Stimulated activated naive CD8-positive, alpha-beta T cell treated with anti-CD3 and anti-CD28 coated beads, Interleukin-15, Interleukin-2, amounts not matched to agents 100 ng/mL and 50 ng/mL, for 24 hours (primary cell): ENCODE results near the gene PPIP5K1.
"Not testable (repeated sequence)": the region's sequence is repeated elsewhere in the genome, so short reads cannot be mapped to it uniquely, and the experiment has no call there.

Experiments used
- H3K27ac Mint-ChIP-seq: one replicate; pipeline ENCODE4 v1.8.0; 2021; ENCODE audit warnings: mild to moderate bottlenecking, mixed read lengths
- H3K27me3 Mint-ChIP-seq: one replicate; pipeline ENCODE4 v1.8.0; 2021; ENCODE audit warnings: mixed read lengths
- H3K36me3 Mint-ChIP-seq: one replicate; pipeline ENCODE4 v1.8.0; 2021; ENCODE audit warnings: low read depth, mixed read lengths
- H3K4me1 Mint-ChIP-seq: one replicate; pipeline ENCODE4 v1.8.0; 2021; ENCODE audit warnings: low read depth, mixed read lengths
- H3K4me3 Mint-ChIP-seq: one replicate; pipeline ENCODE4 v1.8.0; 2021; ENCODE audit warnings: mild to moderate bottlenecking, mixed read lengths
- H3K9me3 Mint-ChIP-seq: one replicate; pipeline ENCODE4 v1.8.0; 2021; ENCODE audit warnings: mixed read lengths

Gene PPIP5K1

DNA sequence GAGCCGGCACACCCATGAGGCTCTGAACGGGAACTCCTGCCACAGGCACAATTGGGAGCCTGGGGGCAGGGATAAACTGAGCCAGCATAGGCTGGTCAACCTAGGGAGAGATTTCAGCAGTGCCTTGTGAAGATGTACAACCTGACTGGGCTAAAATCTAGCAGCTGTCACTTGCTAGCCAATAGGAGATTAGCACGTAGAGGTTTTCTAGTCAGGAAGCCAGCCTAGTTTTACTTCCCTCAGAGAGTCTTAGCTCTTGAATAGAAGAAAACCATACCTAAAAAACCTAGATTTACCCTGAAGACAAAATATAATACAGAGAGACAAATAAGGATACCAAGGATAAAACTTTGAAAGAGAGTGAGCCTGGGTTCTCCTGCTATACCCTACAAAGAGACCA is 27.3 kb downstream of the PPIP5K1 start:
- H3K9me3 Mint-ChIP-seq, H3K27ac Mint-ChIP-seq, H3K4me3 Mint-ChIP-seq, H3K4me1 Mint-ChIP-seq, H3K27me3 Mint-ChIP-seq: not testable (repeated sequence)
- peaks cover 11% of the 10 kb centered on the region for H3K36me3 Mint-ChIP-seq

DNA sequence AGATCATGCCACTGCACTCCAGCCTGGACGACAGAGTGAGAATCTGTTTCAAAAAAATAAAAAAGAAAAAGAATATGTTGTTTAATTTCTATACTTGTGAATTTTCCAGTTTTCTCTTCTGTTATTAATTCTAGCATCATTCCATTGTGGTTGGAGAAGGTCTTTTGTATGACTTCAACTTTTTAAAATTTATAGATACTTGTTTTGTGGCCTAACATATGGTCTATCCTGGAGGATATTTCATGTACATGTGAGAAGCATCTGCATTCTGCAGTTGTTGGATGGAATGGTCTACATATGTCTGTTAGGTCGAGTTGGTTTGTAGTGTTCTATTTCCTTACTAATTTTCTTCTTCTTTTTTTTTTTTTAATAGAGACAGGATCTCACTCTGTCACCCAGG is 37.0 kb downstream of the PPIP5K1 start:
- Mint-ChIP-seq H3K27ac (no peak overlapping the region), H3K4me1 (no peaks in the 10 kb centered on the region), H3K36me3 (peaks cover 11% of the 10 kb centered on the region), H3K4me3 (no peak overlapping the region), H3K27me3 (no peaks in the 10 kb centered on the region), H3K9me3 (no peaks in the 10 kb centered on the region)

DNA sequence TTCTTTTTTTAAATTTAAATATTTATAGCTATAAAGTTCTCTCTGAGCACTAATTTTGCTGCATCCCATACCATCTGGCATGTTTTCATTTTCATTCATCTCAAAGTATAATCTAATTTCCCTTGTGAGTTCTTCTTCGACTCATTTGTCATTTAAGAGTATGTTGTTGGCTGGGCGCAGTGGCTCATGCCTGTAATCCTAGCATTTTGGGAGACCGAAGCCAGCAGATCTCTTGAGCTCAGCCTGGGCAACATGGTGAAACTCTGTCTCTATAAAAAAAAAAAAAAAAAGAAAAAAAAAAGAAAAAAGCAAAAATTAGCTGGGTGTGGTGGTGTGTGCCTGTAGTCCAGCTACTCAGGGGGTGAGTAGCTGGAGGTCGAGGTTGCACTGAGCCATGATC is 37.8 kb downstream of the PPIP5K1 start:
- Mint-ChIP-seq H3K27ac (no peak overlapping the region), H3K4me1 (no peaks in the 10 kb centered on the region), H3K27me3 (no peaks in the 10 kb centered on the region), H3K4me3 (no peak overlapping the region), H3K9me3 (no peaks in the 10 kb centered on the region), H3K36me3 (peaks cover 12% of the 10 kb centered on the region)

DNA sequence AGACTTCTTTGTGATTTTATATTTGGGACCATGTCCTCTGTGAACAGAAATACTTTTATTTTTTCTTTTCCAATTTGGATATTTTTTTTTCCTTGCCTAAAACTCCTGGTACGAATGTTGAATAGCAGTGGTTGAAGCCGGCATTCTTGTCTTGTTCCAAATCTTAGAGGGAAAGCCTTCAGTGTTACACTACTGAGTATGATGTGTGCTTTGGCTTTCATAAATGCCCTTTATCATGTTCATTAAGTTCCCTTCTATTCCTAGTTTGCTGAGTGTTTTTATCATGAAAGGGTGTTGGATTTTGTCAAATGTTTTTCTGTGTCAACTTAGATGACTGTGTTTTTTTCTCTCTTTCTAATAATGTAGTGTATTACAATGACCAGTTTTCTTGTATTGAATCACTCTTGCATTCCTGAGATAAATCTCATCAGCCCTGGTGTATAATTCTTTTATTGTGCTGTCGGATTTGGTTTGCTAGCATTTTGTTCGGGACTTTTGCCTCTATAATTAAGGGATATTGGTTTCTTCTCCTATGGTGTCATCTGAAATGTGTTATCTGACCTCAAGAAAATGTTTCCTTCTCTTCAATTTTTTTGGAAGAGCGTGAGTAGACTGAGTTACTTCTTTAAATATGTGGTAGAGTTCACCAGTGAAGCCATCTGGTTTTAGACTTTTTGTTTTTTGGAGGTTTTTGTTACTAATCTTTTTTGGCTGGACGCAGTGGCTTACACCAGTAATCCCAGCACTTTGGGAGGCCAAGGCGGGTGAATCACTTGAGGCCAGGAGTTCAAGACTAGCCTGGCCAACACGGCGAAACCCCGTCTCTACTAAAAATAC is 39.3 kb downstream of the PPIP5K1 start:
- Mint-ChIP-seq H3K4me3 (no peak overlapping the region), H3K36me3 (peaks cover 23% of the 10 kb centered on the region), H3K27me3 (no peaks in the 10 kb centered on the region), H3K9me3 (no peaks in the 10 kb centered on the region), H3K27ac (no peak overlapping the region), H3K4me1 (no peaks in the 10 kb centered on the region)

DNA sequence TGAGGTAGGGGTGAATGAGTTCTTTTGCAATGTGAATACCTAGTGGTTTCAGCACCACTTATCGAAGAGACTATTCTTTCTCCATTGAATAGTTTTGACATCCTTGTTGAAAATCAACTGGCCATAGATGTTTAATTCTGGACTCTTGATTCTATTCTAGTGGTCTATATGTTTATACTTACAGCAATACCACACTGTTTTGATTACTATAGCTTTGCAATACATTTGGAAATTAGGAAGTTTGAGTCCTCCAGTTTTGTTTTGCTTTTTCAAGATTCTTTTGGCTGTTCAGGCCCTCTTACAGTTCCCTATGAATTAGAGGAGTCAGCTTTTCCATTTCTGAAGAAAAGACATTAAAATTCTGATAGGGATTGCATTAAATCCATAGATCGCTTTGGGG is 42.5 kb downstream of the PPIP5K1 start:
- Mint-ChIP-seq H3K36me3 (peaks cover 25% of the 10 kb centered on the region), H3K9me3 (no peaks in the 10 kb centered on the region), H3K27me3 (no peaks in the 10 kb centered on the region), H3K4me1 (no peaks in the 10 kb centered on the region), H3K27ac (no peak overlapping the region), H3K4me3 (no peak overlapping the region)

DNA sequence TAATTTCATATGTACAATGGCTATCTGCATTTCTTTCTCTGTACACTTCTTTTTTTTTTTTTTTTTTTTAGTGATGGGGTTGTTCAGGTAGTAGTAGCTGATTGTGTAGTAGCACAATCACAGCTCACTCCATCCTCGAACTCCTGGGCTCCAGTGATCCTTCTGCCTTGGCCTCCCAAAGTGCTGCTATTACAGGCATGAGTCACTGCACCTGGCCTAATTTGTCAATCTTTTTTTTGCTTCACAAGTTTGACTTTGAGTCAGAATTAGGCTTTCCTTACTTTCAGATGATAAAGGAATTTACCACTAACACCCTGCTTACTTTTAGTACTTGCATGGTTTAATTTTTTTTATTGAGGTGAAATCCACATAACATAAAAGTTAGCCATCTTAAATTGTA is 44.6 kb downstream of the PPIP5K1 start:
- Mint-ChIP-seq H3K4me3 (no peak overlapping the region), H3K27ac (no peak overlapping the region), H3K36me3 (peaks cover 19% of the 10 kb centered on the region), H3K27me3 (no peaks in the 10 kb centered on the region), H3K4me1 (no peaks in the 10 kb centered on the region), H3K9me3 (no peaks in the 10 kb centered on the region)

DNA sequence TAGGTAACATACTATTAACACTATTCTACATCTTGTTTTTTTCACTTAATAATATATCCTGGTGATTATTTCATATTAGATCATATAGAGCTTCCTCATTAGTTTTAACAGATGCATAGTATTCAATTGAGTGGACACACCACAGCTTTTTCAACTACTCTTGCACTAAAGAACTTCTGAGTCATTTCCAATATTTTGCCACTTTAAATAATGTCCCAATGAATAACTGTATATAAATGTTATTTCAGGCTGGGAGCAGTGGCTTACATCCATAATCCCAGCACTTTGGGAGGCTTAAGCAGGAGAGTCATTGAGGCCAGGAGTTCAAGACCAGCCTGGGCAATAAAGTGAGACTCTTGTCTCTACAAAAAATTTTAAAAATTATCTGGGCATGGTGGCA is 45.7 kb downstream of the PPIP5K1 start:
- no peak overlapping the region for H3K27ac Mint-ChIP-seq
- H3K9me3 Mint-ChIP-seq = no peaks in the 10 kb centered on the region
- H3K36me3 Mint-ChIP-seq = peaks cover 22% of the 10 kb centered on the region
- no peaks in the 10 kb centered on the region for H3K4me1 Mint-ChIP-seq
- no peak overlapping the region for H3K4me3 Mint-ChIP-seq
- no peaks in the 10 kb centered on the region for H3K27me3 Mint-ChIP-seq

DNA sequence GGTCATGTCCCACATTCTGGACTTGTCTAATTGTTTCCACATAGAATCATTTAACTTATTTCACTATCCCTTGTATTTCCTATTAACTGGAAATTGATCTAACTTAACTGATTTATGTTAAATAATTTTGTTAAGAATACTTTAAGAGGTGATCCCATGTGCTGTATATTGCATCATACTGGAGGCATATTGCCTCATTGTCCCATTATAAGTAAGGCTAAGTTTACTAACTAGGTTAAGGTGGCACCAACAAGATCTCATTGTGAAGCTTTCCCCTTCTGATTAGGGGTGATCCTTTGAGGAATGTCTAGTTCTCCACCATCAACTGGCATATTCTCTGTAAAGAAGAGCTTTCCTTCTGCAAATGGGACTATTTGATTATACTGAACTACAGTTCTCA is 48.2 kb downstream of the PPIP5K1 start:
- H3K27me3 Mint-ChIP-seq = no peaks in the 10 kb centered on the region
- H3K27ac Mint-ChIP-seq = no peak overlapping the region
- no peaks in the 10 kb centered on the region for H3K4me1 Mint-ChIP-seq

DNA sequence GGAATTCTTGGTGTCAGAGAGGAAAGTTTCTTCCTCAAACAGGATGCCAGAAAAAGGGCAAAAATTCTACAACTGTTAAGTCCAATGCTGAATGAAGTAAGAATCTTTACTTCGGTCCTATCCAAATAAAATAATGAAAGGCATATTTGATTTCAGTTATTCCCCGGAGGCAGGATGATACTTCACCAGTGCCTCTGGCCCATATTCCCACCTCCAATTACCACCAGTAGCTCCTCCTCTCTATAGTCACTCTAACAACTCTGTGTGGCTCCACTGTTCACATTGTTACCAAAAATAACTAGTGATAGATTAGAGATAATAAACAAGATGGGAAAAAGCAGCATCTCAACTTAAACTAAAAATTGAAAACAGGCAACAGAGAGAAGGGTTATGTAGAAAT is 51.9 kb downstream of the PPIP5K1 start:
- Mint-ChIP-seq H3K4me3 (no peak overlapping the region), H3K27me3 (no peaks in the 10 kb centered on the region), H3K36me3 (peaks cover 11% of the 10 kb centered on the region), H3K9me3 (no peaks in the 10 kb centered on the region), H3K4me1 (no peaks in the 10 kb centered on the region), H3K27ac (no peak overlapping the region)

More for the DNA sequence above, 48.2 kb downstream of the PPIP5K1 start:
- Mint-ChIP-seq H3K4me3 (no peak overlapping the region), H3K36me3 (peaks cover 19% of the 10 kb centered on the region), H3K9me3 (no peaks in the 10 kb centered on the region)

DNA sequence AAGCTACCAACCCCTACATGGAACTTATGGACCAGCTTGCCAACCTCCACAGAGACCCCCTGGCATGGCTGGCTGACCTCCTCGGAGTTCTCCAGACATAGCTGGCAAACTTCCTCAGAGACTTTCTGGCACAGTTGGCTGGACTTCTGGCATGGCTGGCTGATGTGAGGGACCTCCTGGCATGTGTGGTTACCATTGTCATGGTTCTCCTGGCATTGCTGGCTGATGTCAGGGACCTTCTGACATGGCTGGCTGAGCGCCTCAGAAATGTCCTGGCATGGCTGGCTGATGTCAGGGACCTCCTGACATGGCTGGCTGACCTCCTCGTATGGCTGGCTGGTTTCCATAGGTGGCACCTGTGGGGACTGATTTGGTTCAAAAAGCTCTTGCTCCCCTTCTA is 55.1 kb downstream of the PPIP5K1 start:
- H3K4me1 Mint-ChIP-seq = no peaks in the 10 kb centered on the region
- no peaks in the 10 kb centered on the region for H3K9me3 Mint-ChIP-seq
- no peaks in the 10 kb centered on the region for H3K27me3 Mint-ChIP-seq
- no peak overlapping the region for H3K27ac Mint-ChIP-seq
- peaks cover 11% of the 10 kb centered on the region for H3K36me3 Mint-ChIP-seq
- no peak overlapping the region for H3K4me3 Mint-ChIP-seq

DNA sequence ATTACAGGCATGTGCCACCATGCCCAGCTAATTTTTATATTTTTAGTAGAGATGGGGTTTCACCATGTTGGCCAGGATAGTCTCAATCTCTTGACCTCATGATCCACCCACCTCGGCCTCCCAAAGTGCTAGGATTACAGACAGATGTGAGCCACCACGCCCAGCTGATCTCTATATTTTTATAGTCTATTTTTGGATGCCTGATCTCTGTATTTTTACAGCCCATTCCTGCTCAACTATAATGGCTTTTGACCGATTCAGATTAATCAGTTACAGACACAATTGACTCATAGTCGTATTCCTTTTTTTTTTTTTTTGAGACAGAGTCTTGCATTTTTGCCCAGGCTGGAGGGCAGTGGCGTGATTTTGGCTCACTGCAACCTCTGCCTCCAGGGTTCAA is 57.2 kb downstream of the PPIP5K1 start:
- H3K36me3 Mint-ChIP-seq, H3K9me3 Mint-ChIP-seq, H3K27ac Mint-ChIP-seq, H3K4me3 Mint-ChIP-seq, H3K27me3 Mint-ChIP-seq, H3K4me1 Mint-ChIP-seq: not testable (repeated sequence)

DNA sequence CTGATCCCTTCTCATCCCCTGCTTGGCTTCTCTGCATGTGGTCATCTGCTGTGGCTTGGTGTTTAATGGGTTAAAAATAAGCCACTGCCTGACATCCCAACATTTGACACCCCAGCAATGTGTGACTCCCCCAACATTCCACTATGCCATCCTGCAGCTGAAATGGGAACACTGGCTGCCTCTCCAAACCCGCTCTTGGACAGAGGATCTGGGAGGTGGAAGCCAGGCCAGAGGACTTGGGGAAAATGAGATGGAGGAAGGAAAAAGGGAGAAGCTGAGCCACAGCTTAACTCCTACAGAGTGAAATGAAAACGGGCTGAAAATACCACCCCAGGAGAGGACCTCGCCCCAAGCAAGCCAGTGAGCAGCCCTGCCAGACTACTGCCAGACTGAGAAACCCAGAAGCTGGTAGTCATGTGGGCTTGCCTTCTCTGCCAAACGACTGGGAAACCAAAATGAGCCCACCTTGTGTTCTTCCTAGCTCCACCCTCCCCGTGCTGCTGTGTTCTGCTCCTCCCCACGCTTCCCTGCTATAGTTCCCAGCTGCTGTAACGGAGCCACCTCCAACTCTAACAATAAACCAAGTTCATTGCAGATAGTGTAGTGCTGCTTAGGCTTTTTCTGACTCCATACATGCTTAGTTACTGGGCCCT is 58.9 kb downstream of the PPIP5K1 start:
- no peaks in the 10 kb centered on the region for H3K36me3 Mint-ChIP-seq
- H3K27ac Mint-ChIP-seq = no peak overlapping the region
- H3K27me3 Mint-ChIP-seq = no peaks in the 10 kb centered on the region

DNA sequence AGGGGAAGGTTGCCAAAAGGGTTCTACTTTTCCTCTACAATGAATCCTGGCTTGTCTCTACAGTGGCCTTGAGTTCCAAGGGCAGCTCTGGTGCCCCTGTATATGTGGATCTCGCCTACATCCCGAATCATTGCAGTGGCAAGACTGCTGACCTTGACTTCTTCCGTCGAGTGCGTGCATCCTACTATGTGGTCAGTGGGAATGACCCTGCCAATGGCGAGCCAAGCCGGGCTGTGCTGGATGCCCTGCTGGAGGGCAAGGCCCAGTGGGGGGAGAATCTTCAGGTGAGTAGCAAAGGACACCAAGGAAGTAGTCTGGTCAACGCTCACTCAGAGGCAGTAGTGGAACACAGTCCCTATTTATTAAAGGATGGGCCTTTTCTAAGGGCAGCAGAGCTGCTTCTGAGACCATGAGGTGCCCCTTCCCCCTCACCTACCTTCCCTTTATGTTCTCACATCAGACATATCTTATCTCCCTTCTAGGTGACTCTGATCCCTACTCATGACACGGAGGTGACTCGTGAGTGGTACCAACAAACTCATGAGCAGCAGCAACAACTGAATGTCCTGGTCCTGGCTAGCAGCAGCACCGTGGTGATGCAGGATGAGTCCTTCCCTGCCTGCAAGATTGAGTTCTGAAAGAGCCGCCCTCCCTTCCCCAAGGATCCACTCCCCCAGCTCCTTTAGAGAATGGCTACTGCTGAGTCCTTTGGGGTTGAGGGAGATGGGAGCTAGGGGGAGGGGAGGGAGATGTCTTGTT is 60.2 kb downstream of the PPIP5K1 start:
- no peak overlapping the region for H3K4me3 Mint-ChIP-seq
- H3K9me3 Mint-ChIP-seq = no peaks in the 10 kb centered on the region
- H3K27ac Mint-ChIP-seq = no peak overlapping the region
- no peaks in the 10 kb centered on the region for H3K36me3 Mint-ChIP-seq
- H3K27me3 Mint-ChIP-seq = no peaks in the 10 kb centered on the region
- no peaks in the 10 kb centered on the region for H3K4me1 Mint-ChIP-seq

More for the DNA sequence above, 58.9 kb downstream of the PPIP5K1 start:
- Mint-ChIP-seq H3K4me1 (no peaks in the 10 kb centered on the region), H3K9me3 (no peaks in the 10 kb centered on the region), H3K4me3 (no peak overlapping the region)

DNA sequence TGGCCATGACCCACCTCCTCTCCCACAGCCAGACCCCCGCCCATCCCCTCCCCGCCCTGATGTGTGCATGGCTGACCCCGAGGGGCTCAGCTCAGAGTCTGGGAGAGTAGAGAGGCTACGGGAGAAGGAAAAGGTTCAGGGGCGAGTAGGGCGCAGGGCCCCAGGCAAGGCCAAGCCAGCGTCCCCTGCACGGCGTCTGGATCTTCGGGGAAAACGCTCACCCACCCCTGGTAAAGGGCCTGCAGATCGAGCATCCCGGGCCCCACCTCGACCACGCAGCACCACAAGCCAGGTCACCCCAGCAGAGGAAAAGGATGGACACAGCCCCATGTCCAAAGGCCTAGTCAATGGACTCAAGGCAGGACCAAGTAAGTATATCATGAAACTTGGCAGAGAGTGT is 60.9 kb downstream of the PPIP5K1 start:
- Mint-ChIP-seq H3K4me1 (no peaks in the 10 kb centered on the region), H3K27me3 (no peaks in the 10 kb centered on the region), H3K36me3 (no peaks in the 10 kb centered on the region), H3K9me3 (no peaks in the 10 kb centered on the region), H3K4me3 (no peak overlapping the region), H3K27ac (no peak overlapping the region)

DNA sequence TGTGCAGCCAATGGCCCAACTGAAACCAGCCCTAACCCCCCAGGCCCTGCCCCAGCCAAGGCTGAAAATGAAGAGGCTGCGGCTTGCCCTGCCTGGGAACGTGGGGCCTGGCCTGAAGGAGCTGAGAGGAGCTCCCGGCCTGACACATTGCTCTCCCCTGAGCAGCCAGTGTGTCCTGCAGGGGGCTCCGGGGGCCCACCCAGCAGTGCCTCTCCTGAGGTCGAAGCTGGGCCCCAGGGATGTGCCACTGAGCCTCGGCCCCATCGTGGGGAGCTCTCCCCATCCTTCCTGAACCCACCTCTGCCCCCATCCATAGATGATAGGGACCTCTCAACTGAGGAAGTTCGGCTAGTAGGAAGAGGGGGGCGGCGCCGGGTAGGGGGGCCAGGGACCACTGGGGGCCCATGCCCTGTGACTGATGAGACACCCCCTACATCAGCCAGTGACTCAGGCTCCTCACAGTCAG is 61.4 kb downstream of the PPIP5K1 start:
- Mint-ChIP-seq H3K4me3 (no peak overlapping the region), H3K9me3 (no peaks in the 10 kb centered on the region), H3K36me3 (no peaks in the 10 kb centered on the region), H3K4me1 (no peaks in the 10 kb centered on the region), H3K27me3 (no peaks in the 10 kb centered on the region), H3K27ac (no peak overlapping the region)
